Tibial nerve (tissue), 3 donors: Measurements from ENCODE around the gene CHSY1.

ENCODE experiments used
- POLR2A ChIP-seq, 2 donors: fragments of 450-650 bp; IDR thresholded peaks; one replicate each; pipeline ENCODE4 v1.6.1; 2017; ENCODE audit warnings: antibody characterized with exemption in 2 of 2, mild to moderate bottlenecking in 2 of 2, moderate library complexity in 2 of 2
- TF ChIP-seq, protein P1 (sequence below), 5 experiments: fragments of 200-600 bp in 3 of 5; fragments of 450-650 bp in 2 of 5; sonication (generic) in 3 of 5; IDR thresholded peaks; one replicate each; pipeline ENCODE4 v1.5.1; 2016 to 2019; ENCODE audit warnings: antibody characterized with exemption in 5 of 5, mild to moderate bottlenecking in 3 of 5, moderate library complexity in 2 of 5

DNA sequence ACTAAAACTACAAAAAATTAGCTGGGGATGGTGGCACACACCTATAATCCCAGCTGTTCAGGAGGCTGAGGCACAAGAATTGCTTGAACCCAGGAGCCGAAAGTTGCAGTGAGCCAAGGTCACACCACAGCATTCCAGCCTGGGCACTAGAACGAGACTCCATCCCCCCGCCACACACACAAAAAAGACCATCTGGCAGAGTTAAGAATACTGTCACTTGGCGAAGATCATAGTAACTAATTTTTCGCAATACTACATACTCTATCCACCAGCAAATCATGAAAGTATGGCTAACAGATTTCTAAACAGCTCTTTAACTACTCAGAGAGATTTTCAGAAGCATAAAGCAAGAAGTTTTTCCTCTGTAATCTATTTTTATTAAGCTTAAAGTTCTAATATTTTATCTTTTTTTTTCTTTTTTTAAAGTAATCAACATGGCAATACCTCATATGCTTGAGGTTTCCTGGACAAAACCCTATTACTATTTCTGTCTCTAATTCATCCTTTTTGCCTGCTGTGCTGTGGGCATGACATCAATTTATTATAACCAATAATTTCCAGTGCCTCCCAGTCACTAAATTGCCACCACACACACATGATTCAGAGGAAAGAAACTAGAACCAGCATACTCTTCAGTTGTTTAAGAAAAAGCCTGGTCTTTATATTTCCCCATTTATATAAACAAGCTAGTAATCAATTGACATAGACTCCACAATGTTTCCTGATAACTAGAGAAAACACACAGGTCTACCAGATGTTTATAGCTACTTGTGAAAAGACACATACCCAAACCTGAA is 46.9 kb downstream of the CHSY1 start:
- TF ChIP-seq, protein P1, sequence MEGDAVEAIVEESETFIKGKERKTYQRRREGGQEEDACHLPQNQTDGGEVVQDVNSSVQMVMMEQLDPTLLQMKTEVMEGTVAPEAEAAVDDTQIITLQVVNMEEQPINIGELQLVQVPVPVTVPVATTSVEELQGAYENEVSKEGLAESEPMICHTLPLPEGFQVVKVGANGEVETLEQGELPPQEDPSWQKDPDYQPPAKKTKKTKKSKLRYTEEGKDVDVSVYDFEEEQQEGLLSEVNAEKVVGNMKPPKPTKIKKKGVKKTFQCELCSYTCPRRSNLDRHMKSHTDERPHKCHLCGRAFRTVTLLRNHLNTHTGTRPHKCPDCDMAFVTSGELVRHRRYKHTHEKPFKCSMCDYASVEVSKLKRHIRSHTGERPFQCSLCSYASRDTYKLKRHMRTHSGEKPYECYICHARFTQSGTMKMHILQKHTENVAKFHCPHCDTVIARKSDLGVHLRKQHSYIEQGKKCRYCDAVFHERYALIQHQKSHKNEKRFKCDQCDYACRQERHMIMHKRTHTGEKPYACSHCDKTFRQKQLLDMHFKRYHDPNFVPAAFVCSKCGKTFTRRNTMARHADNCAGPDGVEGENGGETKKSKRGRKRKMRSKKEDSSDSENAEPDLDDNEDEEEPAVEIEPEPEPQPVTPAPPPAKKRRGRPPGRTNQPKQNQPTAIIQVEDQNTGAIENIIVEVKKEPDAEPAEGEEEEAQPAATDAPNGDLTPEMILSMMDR (IDR thresholded peaks at IDR 0.05) = no peak
- no peak for TF ChIP-seq POLR2A (IDR thresholded peaks at IDR 0.05)
